Right lobe of liver (tissue), 4 donors: ENCODE measurements around the gene AKAP13.

Source experiments
- POLR2A ChIP-seq: fragments of 450-650 bp; IDR thresholded peaks from one replicate; pipeline ENCODE4 v1.6.1; 2017; ENCODE audit warnings: antibody characterized with exemption, mild to moderate bottlenecking
- TF ChIP-seq, protein P1 (sequence below), 4 donors: fragments of 200-600 bp in 3 of 4; fragments of 450-650 bp in 1 of 4; IDR thresholded peaks; one replicate each; pipeline versions ENCODE4 v1.5.1 to v1.8.0; 2016 to 2022; ENCODE audit warnings: antibody characterized with exemption in 4 of 4, mild to moderate bottlenecking in 2 of 4
- donor health status: DM: no; HTN: no; CAD: no.
- donor health status: DM: no; HTN: no; CAD: no.
- donor health status: DM: no; HTN: yes; CAD: no.

DNA sequence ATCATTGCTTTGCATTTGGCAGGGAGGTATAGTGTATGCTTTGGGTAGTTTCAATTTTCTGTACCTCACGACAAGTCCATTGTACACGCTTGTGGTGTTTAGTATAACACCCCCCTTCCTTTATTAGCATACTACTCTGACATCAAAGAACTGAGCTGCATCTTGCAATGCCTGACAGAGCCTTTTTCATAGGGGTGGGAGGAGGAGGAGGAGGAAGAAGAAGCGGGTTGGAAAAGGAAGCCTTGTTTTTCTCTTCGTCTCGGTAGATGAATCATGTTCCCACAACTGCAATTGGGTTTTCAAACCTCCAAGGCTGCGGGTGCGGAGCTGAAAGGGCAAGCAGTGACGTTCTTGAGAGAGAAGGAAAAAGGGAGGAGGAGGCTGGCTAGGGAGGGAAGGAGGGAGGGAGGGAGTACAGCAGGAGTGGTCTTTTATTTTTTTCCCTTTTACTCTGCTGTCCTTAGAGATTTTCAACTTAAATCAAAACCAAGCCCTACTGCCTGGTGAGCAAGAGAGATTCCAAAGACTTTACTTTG, 238.6 kb downstream of the AKAP13 start:
- TF ChIP-seq, protein P1, sequence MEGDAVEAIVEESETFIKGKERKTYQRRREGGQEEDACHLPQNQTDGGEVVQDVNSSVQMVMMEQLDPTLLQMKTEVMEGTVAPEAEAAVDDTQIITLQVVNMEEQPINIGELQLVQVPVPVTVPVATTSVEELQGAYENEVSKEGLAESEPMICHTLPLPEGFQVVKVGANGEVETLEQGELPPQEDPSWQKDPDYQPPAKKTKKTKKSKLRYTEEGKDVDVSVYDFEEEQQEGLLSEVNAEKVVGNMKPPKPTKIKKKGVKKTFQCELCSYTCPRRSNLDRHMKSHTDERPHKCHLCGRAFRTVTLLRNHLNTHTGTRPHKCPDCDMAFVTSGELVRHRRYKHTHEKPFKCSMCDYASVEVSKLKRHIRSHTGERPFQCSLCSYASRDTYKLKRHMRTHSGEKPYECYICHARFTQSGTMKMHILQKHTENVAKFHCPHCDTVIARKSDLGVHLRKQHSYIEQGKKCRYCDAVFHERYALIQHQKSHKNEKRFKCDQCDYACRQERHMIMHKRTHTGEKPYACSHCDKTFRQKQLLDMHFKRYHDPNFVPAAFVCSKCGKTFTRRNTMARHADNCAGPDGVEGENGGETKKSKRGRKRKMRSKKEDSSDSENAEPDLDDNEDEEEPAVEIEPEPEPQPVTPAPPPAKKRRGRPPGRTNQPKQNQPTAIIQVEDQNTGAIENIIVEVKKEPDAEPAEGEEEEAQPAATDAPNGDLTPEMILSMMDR (IDR thresholded peaks at IDR 0.05): no peak
- TF ChIP-seq POLR2A: peak; percentile 35
